WTC11 (cell line): ENCODE data around the gene PABPN1.

Experiments used
- GABPB1 ChIP-seq: sonication (generic); formaldehyde crosslinking; IDR thresholded peaks from 2 replicates; pipeline ENCODE4 v1.8.1; 2023; ENCODE audit warnings: mild to moderate bottlenecking, missing genetic modification reagents
- JUN ChIP-seq: sonication (generic); formaldehyde crosslinking; IDR thresholded peaks from 2 replicates; pipeline ENCODE4 v1.8.0; 2023; ENCODE audit warnings: mild to moderate bottlenecking, missing genetic modification reagents
- ZBTB43 ChIP-seq: sonication (generic); formaldehyde crosslinking; IDR thresholded peaks from 2 replicates; pipeline ENCODE4 v1.8.1; 2023; ENCODE audit warnings: mild to moderate bottlenecking, missing genetic modification reagents
- ZNF121 ChIP-seq: sonication (generic); formaldehyde crosslinking; IDR thresholded peaks from 2 replicates; pipeline ENCODE4 v1.8.0; 2023; ENCODE audit warnings: missing genetic modification reagents
- TF ChIP-seq, protein P1 (sequence below): fragments of 200-600 bp; IDR thresholded peaks from 2 replicates; pipeline ENCODE4 v1.8.0; 2022; ENCODE audit warnings: antibody characterized with exemption
- TF ChIP-seq, protein P2 (sequence below): sonication (generic); formaldehyde crosslinking; IDR thresholded peaks from 2 replicates; pipeline ENCODE4 v1.8.0; 2022; ENCODE audit warnings: mild to moderate bottlenecking, missing genetic modification reagents

- TF ChIP-seq, protein P1, sequence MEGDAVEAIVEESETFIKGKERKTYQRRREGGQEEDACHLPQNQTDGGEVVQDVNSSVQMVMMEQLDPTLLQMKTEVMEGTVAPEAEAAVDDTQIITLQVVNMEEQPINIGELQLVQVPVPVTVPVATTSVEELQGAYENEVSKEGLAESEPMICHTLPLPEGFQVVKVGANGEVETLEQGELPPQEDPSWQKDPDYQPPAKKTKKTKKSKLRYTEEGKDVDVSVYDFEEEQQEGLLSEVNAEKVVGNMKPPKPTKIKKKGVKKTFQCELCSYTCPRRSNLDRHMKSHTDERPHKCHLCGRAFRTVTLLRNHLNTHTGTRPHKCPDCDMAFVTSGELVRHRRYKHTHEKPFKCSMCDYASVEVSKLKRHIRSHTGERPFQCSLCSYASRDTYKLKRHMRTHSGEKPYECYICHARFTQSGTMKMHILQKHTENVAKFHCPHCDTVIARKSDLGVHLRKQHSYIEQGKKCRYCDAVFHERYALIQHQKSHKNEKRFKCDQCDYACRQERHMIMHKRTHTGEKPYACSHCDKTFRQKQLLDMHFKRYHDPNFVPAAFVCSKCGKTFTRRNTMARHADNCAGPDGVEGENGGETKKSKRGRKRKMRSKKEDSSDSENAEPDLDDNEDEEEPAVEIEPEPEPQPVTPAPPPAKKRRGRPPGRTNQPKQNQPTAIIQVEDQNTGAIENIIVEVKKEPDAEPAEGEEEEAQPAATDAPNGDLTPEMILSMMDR, result no peak
- no peak for TF ChIP-seq JUN (CRISPR knock-in tag)
- TF ChIP-seq ZBTB43 (CRISPR knock-in tag), result no peak
- TF ChIP-seq GABPB1 (CRISPR knock-in tag), result no peak
- TF ChIP-seq ZNF121 (CRISPR knock-in tag), result no peak
- TF ChIP-seq, protein P2, sequence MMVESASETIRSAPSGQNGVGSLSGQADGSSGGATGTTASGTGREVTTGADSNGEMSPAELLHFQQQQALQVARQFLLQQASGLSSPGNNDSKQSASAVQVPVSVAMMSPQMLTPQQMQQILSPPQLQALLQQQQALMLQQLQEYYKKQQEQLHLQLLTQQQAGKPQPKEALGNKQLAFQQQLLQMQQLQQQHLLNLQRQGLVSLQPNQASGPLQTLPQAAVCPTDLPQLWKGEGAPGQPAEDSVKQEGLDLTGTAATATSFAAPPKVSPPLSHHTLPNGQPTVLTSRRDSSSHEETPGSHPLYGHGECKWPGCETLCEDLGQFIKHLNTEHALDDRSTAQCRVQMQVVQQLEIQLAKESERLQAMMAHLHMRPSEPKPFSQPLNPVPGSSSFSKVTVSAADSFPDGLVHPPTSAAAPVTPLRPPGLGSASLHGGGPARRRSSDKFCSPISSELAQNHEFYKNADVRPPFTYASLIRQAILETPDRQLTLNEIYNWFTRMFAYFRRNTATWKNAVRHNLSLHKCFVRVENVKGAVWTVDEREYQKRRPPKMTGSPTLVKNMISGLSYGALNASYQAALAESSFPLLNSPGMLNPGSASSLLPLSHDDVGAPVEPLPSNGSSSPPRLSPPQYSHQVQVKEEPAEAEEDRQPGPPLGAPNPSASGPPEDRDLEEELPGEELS (CRISPR knock-in tag), result no peak
Observed at GRCh38 chr14:23285530-23286019, 35.7 kb upstream of the PABPN1 start.
